HTERT RPE-1 (cell line): ENCODE data around the gene DENND2D.
"Not testable (repeated sequence)": the region's sequence is repeated elsewhere in the genome, so short reads cannot be mapped to it uniquely, and the experiment has no call there.

ENCODE experiments used
- in situ Hi-C: fragments of 300-500 bp; cut with MboI; formaldehyde crosslinking; loops from 4 replicates; pipeline ENCODE4 v1.14.3; 2020; ENCODE audit warnings: low sequenced_read_pairs

Gene DENND2D

GRCh38 chr1:111222308-111223125 is 22.1 kb upstream of the DENND2D start:
- in situ Hi-C loops = no loop called here

GRCh38 chr1:111221633-111222291 is 21.3 kb upstream of the DENND2D start:
- in situ Hi-C loops = no loop called here

GRCh38 chr1:111221276-111221632 is 20.8 kb upstream of the DENND2D start:
- in situ Hi-C loops = no loop called here

- in situ Hi-C loops = no loop called here
These were observed 19.9 kb upstream of the DENND2D start for GRCh38 chr1:111220302-111220890.

GRCh38 chr1:111219557-111220286 is 19.3 kb upstream of the DENND2D start:
- in situ Hi-C loops = no loop called here

- in situ Hi-C loops = no loop called here
These were observed 18.5 kb upstream of the DENND2D start for GRCh38 chr1:111218701-111219556.

GRCh38 chr1:111217183-111217910 is 16.9 kb upstream of the DENND2D start:
- in situ Hi-C loops = no loop called here

- in situ Hi-C loops = no loop called here
These were observed 16.3 kb upstream of the DENND2D start for GRCh38 chr1:111216751-111217150.

GRCh38 chr1:111215285-111215684 is 14.8 kb upstream of the DENND2D start:
- in situ Hi-C loops = not testable (repeated sequence)

GRCh38 chr1:111214884-111215283 is 14.4 kb upstream of the DENND2D start:
- in situ Hi-C loops = no loop called here

GRCh38 chr1:111214074-111214801 is 13.8 kb upstream of the DENND2D start:
- in situ Hi-C loops = no loop called here

- in situ Hi-C loops = no loop called here
These were observed 13.0 kb upstream of the DENND2D start for GRCh38 chr1:111213412-111213811.

GRCh38 chr1:111212634-111213335 is 12.3 kb upstream of the DENND2D start:
- in situ Hi-C loops = no loop called here

GRCh38 chr1:111211921-111212320 is 11.5 kb upstream of the DENND2D start:
- in situ Hi-C loops = no loop called here

GRCh38 chr1:111209622-111210021 is 9.2 kb upstream of the DENND2D start:
- in situ Hi-C loops = no loop called here

GRCh38 chr1:111208921-111209320 is 8.5 kb upstream of the DENND2D start:
- in situ Hi-C loops = no loop called here

- in situ Hi-C loops = no loop called here
These were observed 5.2 kb upstream of the DENND2D start for GRCh38 chr1:111205714-111206050.

- in situ Hi-C loops = no loop called here
These were observed 4.7 kb upstream of the DENND2D start for GRCh38 chr1:111204983-111205713.
